Neuronal stem cell (in vitro differentiated cells): Measurements from ENCODE around the gene NXPH2.
"Not testable (repeated sequence)": the region's sequence is repeated elsewhere in the genome, so short reads cannot be mapped to it uniquely, and the experiment has no call there.

Experiments used
- DNase-seq: peaks from one replicate; pipeline ENCODE4 v3.0.0-alpha.2; 2013; ENCODE audit warnings: low spot score
- H2AFZ ChIP-seq: one replicate; pipeline ENCODE4 v1.6.1; 2013; ENCODE audit warnings: mild to moderate bottlenecking, low read length, inconsistent platforms
- H2AK5ac ChIP-seq: 2 replicates; pipeline ENCODE4 v1.6.1; 2013; ENCODE audit warnings: low read depth, mild to moderate bottlenecking, inconsistent platforms, low read length, moderate library complexity, mixed read lengths
- H2BK120ac ChIP-seq: 2 replicates; pipeline ENCODE4 v1.6.1; 2013; ENCODE audit warnings: low read depth, mild to moderate bottlenecking, inconsistent platforms, low read length, moderate library complexity, mixed read lengths
- H2BK12ac ChIP-seq: one replicate; pipeline ENCODE4 v1.6.1; 2013; ENCODE audit warnings: low read length, inconsistent platforms
- H2BK15ac ChIP-seq: 2 replicates; pipeline ENCODE4 v1.6.1; 2013; ENCODE audit warnings: mild to moderate bottlenecking, low read length, inconsistent platforms, mixed read lengths
- H2BK5ac ChIP-seq: one replicate; pipeline ENCODE4 v1.6.1; 2013; ENCODE audit warnings: inconsistent platforms, mild to moderate bottlenecking, low read length, moderate library complexity
- H3K14ac ChIP-seq: one replicate; pipeline ENCODE4 v1.6.1; 2013; ENCODE audit warnings: low read length, inconsistent platforms
- H3K18ac ChIP-seq: 2 replicates; pipeline ENCODE4 v1.6.1; 2013; ENCODE audit warnings: low read length, inconsistent platforms
- H3K23ac ChIP-seq: 2 replicates; pipeline ENCODE4 v1.6.1; 2013; ENCODE audit warnings: low read depth, mild to moderate bottlenecking, mixed read lengths, low read length, inconsistent platforms; ENCODE audit not compliant: poor library complexity
- H3K27ac ChIP-seq: replicated peaks from 3 replicates; pipeline ENCODE4 v1.5.1; 2013; ENCODE audit warnings: low read length, inconsistent platforms
- H3K27me3 ChIP-seq, 3 experiments: 2 replicates each; pipeline ENCODE4 v1.6.1; 2013; ENCODE audit warnings: low read length in 3 of 3, mild to moderate bottlenecking in 2 of 3, inconsistent platforms in 1 of 3, low read depth in 1 of 3, mixed read lengths in 1 of 3, moderate library complexity in 1 of 3; ENCODE audit not compliant: control insufficient read depth in 3 of 3, insufficient read depth in 3 of 3
- H3K36me3 ChIP-seq, 2 donors: replicated peaks in 1 of 2; 2 replicates each; pipeline ENCODE4 v1.6.1; 2013; ENCODE audit warnings: low read length in 2 of 2; ENCODE audit not compliant: control insufficient read depth in 2 of 2, insufficient read depth in 2 of 2
- H3K4ac ChIP-seq: 2 replicates; pipeline ENCODE4 v1.6.1; 2013; ENCODE audit warnings: inconsistent platforms, mild to moderate bottlenecking, low read length, moderate library complexity
- H3K4me1 ChIP-seq, 2 donors: 1 replicate in 1 of 2; 2 replicates in 1 of 2; pipeline ENCODE4 v1.6.1; 2013; ENCODE audit warnings: low read length in 2 of 2, low read depth in 1 of 2; ENCODE audit not compliant: control insufficient read depth in 2 of 2, insufficient read depth in 1 of 2
- H3K4me2 ChIP-seq: one replicate; pipeline ENCODE4 v1.6.1; 2013; ENCODE audit warnings: mild to moderate bottlenecking, low read length, inconsistent platforms; ENCODE audit not compliant: insufficient read depth, poor library complexity, severe bottlenecking
- H3K4me3 ChIP-seq, 2 donors: 2 replicates each; pipeline ENCODE4 v1.5.1; 2013; ENCODE audit warnings: low read length in 2 of 2, mild to moderate bottlenecking in 2 of 2, inconsistent platforms in 1 of 2, moderate library complexity in 1 of 2
- H3K79me1 ChIP-seq: one replicate; pipeline ENCODE4 v1.6.1; 2013; ENCODE audit warnings: low read depth, mild to moderate bottlenecking, inconsistent platforms, low read length, moderate library complexity
- H3K9ac ChIP-seq: one replicate; pipeline ENCODE4 v1.6.1; 2013; ENCODE audit warnings: mild to moderate bottlenecking, low read depth, low read length, inconsistent platforms; ENCODE audit not compliant: poor library complexity
- H3K9me3 ChIP-seq, 2 donors: replicated peaks in 1 of 2; 2 replicates each; pipeline versions ENCODE3 to v1.6.1; 2013; ENCODE audit warnings: low read length in 2 of 2, mild to moderate bottlenecking in 2 of 2, inconsistent platforms in 1 of 2, low read depth in 1 of 2, mixed read lengths in 1 of 2, moderate library complexity in 1 of 2; ENCODE audit not compliant: control insufficient read depth in 2 of 2, insufficient read depth in 1 of 2
- H4K8ac ChIP-seq: one replicate; pipeline ENCODE4 v1.6.1; 2013; ENCODE audit warnings: low read depth, mild to moderate bottlenecking, inconsistent platforms, low read length, moderate library complexity
- H4K91ac ChIP-seq: one replicate; pipeline ENCODE4 v1.6.1; 2013; ENCODE audit warnings: low read length, low read depth, mild to moderate bottlenecking, inconsistent platforms; ENCODE audit not compliant: poor library complexity
- WGBS, 2 donors: extraction: QIAGEN DNeasy Blood & Tissue Kit; methylation state at CpG; one replicate each; pipeline ENCODE4 v1.1.7; 2013; ENCODE audit warnings: missing lambda C conversion rate in 2 of 2, mixed read lengths in 1 of 2; ENCODE audit not compliant: insufficient read length in 2 of 2, insufficient replicate concordance in 1 of 2; ENCODE audit errors: extremely low coverage in 2 of 2; 5-methylcytosine and 5-hydroxymethylcytosine counted together

Gene NXPH2

DNA sequence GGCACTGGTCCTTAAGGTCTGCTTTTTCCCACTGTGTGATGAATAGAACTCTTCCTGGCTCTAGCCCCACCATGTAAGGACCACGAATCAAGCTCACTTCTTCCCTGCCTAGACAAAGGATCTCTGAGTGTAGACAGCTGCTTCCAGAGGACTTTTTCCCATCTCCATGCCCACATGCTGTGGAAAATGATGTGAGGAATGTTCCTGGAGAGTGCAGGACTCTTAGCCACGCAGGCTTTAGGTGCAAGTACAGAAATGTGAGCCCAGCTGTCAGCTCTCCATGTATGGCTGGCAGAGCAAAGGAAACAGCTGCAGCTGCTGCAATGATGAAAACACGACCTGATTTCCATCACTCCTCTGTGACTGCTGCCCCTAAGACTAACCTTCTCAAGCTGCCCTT lies 35.5 kb downstream of the NXPH2 start:
- Histone ChIP-seq H3K18ac (no peak overlapping the region), H3K4me2 (no peak overlapping the region), H2AFZ (peak overlapping the region; percentile 4), H3K27me3 (no peaks in the 10 kb centered on the region), H4K91ac (no peak overlapping the region), H3K4me3 (no peak overlapping the region), H3K79me1 (no peaks in the 10 kb centered on the region), H3K4me1 (peaks cover 0 to 5% of the 10 kb centered on the region in 2 donors), H2AK5ac (no peak overlapping the region), H4K8ac (no peak overlapping the region), H3K9ac (no peak overlapping the region), H3K4ac (no peak overlapping the region), H3K14ac (no peak overlapping the region), H3K27ac (no peak overlapping the region), H3K36me3 (no peaks in the 10 kb centered on the region), H3K23ac (no peak overlapping the region), H2BK15ac (no peak overlapping the region), H3K9me3 (no peaks in the 10 kb centered on the region), H2BK5ac (no peak overlapping the region), H2BK12ac (no peak overlapping the region), H2BK120ac (no peak overlapping the region)
- WGBS, 2 donors: no CpG with 5 or more reads among the region's 3 CpGs
- DNase-seq: no peak

DNA sequence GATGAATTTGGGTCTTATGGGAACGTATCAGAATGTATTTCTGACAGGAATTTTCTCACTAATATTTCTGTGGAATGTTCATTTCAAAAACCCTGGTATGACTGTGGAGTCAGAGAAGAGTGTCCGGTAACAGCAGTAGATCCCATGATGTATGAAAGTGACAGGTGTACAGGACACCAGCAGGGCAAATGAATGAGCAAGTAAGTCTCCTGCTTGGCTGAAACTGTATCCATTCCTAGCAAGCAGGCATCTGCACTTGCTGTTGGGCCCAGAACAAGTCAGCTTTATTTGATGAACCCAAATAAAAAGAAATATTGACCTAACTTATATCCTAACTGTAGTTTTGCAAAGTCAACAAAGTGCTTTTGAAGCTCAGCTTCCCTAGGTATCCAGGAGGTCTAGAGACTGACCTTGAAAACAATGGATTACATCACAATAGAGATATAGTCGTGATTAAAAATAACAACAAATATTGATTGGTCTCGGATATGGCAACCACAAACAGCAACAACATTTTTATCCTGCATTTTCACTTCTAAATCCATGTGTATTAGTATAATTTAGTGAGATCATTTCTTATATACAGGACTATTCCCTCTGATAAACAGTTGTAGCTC lies 37.6 kb downstream of the NXPH2 start:
- no peak overlapping the region for H4K91ac ChIP-seq
- H3K14ac ChIP-seq: no peak overlapping the region
- no peak overlapping the region for H3K23ac ChIP-seq
- no peak overlapping the region for H3K18ac ChIP-seq
- no peak overlapping the region for H2BK15ac ChIP-seq
- H3K4me2 ChIP-seq: no peak overlapping the region
- H2BK120ac ChIP-seq: no peak overlapping the region
- no peak overlapping the region for H3K4ac ChIP-seq
- H3K9me3 ChIP-seq: no peaks in the 10 kb centered on the region
- no peak overlapping the region for H3K27ac ChIP-seq
- no peak overlapping the region for H3K9ac ChIP-seq
- H3K27me3 ChIP-seq: no peaks in the 10 kb centered on the region
- peaks cover 0 to 5% of the 10 kb centered on the region in 2 donors for H3K4me1 ChIP-seq
- H4K8ac ChIP-seq: no peak overlapping the region
- WGBS, 2 donors: no CpG with 5 or more reads among the region's 4 CpGs
- no peaks in the 10 kb centered on the region for H3K36me3 ChIP-seq
- no peaks in the 10 kb centered on the region for H3K79me1 ChIP-seq
- no peak for DNase-seq
- H2AFZ ChIP-seq: no peak overlapping the region
- no peak overlapping the region for H2AK5ac ChIP-seq
- no peak overlapping the region for H2BK5ac ChIP-seq
- H2BK12ac ChIP-seq: no peak overlapping the region
- no peak overlapping the region for H3K4me3 ChIP-seq

DNA sequence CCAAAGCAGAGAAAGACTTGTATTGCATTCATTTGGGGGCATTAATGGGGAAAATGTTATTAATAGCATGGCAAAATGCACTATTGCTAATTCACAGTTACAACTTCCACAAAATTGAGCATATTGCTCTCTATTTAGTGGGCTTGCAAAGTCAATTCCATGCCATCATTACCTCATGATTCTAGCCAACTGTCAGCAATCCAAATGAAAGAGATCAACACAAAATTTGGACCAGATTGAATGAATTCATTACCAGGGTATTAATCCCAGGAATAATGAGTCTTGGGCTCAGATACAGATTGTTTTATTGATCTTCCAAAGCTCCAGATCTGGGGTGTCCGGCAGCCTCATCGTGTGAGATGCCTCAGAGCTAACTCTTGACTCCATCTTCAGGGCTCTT lies 38.3 kb downstream of the NXPH2 start:
- no peak for DNase-seq
- Histone ChIP-seq H2BK15ac (no peak overlapping the region), H3K27ac (no peak overlapping the region), H3K79me1 (no peaks in the 10 kb centered on the region), H2BK12ac (no peak overlapping the region), H3K4ac (no peak overlapping the region), H3K23ac (no peak overlapping the region), H3K14ac (no peak overlapping the region), H3K9me3 (no peaks in the 10 kb centered on the region), H2BK120ac (no peak overlapping the region), H3K27me3 (no peaks in the 10 kb centered on the region), H2AFZ (no peak overlapping the region), H3K4me1 (peaks cover 0 to 5% of the 10 kb centered on the region in 2 donors), H4K91ac (no peak overlapping the region), H3K9ac (no peak overlapping the region), H3K4me3 (no peak overlapping the region), H2AK5ac (no peak overlapping the region), H4K8ac (no peak overlapping the region), H3K18ac (no peak overlapping the region), H3K4me2 (no peak overlapping the region), H2BK5ac (no peak overlapping the region), H3K36me3 (no peaks in the 10 kb centered on the region)
- WGBS, 2 donors: no CpG with 5 or more reads among the region's 2 CpGs

GRCh38 chr2:138737009-138737554 lies 43.1 kb downstream of the NXPH2 start:
- not testable (repeated sequence) for H3K14ac ChIP-seq, H3K23ac ChIP-seq, H3K18ac ChIP-seq, H3K36me3 ChIP-seq, H3K4me2 ChIP-seq, H2BK5ac ChIP-seq, H2AK5ac ChIP-seq, H3K79me1 ChIP-seq, H4K91ac ChIP-seq, H2BK120ac ChIP-seq, H3K27me3 ChIP-seq, H3K9me3 ChIP-seq, H2AFZ ChIP-seq, H2BK12ac ChIP-seq, H3K4me3 ChIP-seq, H2BK15ac ChIP-seq, H4K8ac ChIP-seq, H3K9ac ChIP-seq, H3K4me1 ChIP-seq, DNase-seq, H3K4ac ChIP-seq, H3K27ac ChIP-seq
- WGBS, 2 donors: no CpG with 5 or more reads among the region's 3 CpGs
